ENCODE data around the gene B4GALT2.

Gene B4GALT2

DNA sequence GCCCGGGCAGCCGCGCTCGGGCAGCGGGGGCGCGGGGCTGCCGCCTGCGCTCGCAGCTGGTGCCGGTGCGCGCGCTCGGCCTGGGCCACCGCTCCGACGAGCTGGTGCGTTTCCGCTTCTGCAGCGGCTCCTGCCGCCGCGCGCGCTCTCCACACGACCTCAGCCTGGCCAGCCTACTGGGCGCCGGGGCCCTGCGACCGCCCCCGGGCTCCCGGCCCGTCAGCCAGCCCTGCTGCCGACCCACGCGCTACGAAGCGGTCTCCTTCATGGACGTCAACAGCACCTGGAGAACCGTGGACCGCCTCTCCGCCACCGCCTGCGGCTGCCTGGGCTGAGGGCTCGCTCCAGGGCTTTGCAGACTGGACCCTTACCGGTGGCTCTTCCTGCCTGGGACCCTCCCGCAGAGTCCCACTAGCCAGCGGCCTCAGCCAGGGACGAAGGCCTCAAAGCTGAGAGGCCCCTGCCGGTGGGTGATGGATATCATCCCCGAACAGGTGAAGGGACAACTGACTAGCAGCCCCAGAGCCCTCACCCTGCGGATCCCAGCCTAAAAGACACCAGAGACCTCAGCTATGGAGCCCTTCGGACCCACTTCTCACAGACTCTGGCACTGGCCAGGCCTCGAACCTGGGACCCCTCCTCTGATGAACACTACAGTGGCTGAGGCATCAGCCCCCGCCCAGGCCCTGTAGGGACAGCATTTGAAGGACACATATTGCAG, 42.4 kb upstream of the B4GALT2 start:
- Histone ChIP-seq H3K4me1 (ENCODE audit: control insufficient read depth, insufficient read depth, low read length) (peaks cover 3% of the 10 kb centered on the region), H3K36me3 (ENCODE audit: control insufficient read depth, insufficient read depth, low read length) (no peaks in the 10 kb centered on the region), H3K4me3 (ENCODE audit: low read length) (peak overlapping the region; percentile 44), H3K27ac (ENCODE audit: low read depth, low read length) (no peak overlapping the region), H3K9ac (ENCODE audit: low read length) (no peak overlapping the region), H3K27me3 (ENCODE audit: control insufficient read depth, insufficient read depth, low read length) (no peaks in the 10 kb centered on the region)

GRCh38 chr1:43937179-43937865, 41.7 kb upstream of the B4GALT2 start:
- Histone ChIP-seq H3K4me3 (ENCODE audit: low read length) (no peak overlapping the region), H3K4me1 (ENCODE audit: control insufficient read depth, insufficient read depth, low read length) (peaks cover 3% of the 10 kb centered on the region), H3K27me3 (ENCODE audit: control insufficient read depth, insufficient read depth, low read length) (no peaks in the 10 kb centered on the region), H3K36me3 (ENCODE audit: control insufficient read depth, insufficient read depth, low read length) (no peaks in the 10 kb centered on the region), H3K9ac (ENCODE audit: low read length) (no peak overlapping the region), H3K27ac (ENCODE audit: low read depth, low read length) (no peak overlapping the region)

DNA sequence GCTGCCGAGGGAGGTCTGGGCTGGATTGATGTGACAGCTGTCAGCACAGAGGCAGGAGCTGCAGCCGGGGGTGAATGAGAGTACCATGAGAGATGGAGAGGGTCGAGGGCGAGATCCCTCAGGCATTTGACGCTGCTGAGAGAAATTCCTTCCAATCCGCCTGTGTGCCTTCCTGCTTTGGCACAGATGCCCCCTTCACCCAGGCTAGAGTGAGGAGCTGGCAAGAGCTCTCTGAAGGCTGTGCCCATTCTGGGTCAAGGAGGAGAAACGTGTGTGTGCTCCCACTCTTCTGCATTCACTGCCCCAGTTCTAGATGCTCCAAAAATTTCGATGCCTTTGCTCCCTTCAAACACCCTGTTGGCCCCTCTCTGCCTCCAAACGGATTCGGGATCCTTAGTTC, 40.6 kb upstream of the B4GALT2 start:
- Histone ChIP-seq H3K4me3 (ENCODE audit: low read length) (no peak overlapping the region), H3K27me3 (ENCODE audit: control insufficient read depth, insufficient read depth, low read length) (no peaks in the 10 kb centered on the region), H3K27ac (ENCODE audit: low read depth, low read length) (no peak overlapping the region), H3K36me3 (ENCODE audit: control insufficient read depth, insufficient read depth, low read length) (peaks cover 4% of the 10 kb centered on the region), H3K9ac (ENCODE audit: low read length) (no peak overlapping the region), H3K4me1 (ENCODE audit: control insufficient read depth, insufficient read depth, low read length) (peaks cover 3% of the 10 kb centered on the region)

- Histone ChIP-seq H3K36me3 (ENCODE audit: control insufficient read depth, insufficient read depth, low read length) (peaks cover 4% of the 10 kb centered on the region), H3K27me3 (ENCODE audit: control insufficient read depth, insufficient read depth, low read length) (no peaks in the 10 kb centered on the region), H3K27ac (ENCODE audit: low read depth, low read length) (no peak overlapping the region), H3K4me3 (ENCODE audit: low read length) (no peak overlapping the region), H3K4me1 (ENCODE audit: control insufficient read depth, insufficient read depth, low read length) (peaks cover 3% of the 10 kb centered on the region), H3K9ac (ENCODE audit: low read length) (no peak overlapping the region)
Observed at GRCh38 chr1:43938892-43939587, 40.0 kb upstream of the B4GALT2 start.

DNA sequence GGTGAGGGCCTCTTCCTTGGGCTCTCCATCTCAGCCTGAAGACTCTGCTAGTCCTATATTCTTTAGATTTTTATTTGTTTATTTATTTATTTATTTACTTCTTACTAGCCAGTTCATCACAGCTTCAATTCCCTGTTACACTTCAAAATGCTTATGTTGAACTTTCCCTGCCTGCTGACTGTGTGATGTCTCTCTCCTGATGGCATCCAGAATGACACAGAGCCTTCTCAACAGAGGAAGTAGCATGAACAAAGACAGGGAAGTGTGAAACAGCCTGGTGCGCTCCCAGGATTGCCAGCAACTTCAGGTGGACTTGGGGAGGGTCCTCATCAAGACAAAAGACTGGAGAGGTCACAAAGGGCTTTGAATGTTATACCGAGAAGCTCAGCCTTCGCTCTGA, 36.6 kb upstream of the B4GALT2 start:
- peaks cover 4% of the 10 kb centered on the region for H3K36me3 ChIP-seq (ENCODE audit: control insufficient read depth, insufficient read depth, low read length)
- no peaks in the 10 kb centered on the region for H3K27me3 ChIP-seq (ENCODE audit: control insufficient read depth, insufficient read depth, low read length)
- no peak overlapping the region for H3K27ac ChIP-seq (ENCODE audit: low read depth, low read length)
- H3K4me1 ChIP-seq (ENCODE audit: control insufficient read depth, insufficient read depth, low read length): peaks cover 11% of the 10 kb centered on the region
- H3K4me3 ChIP-seq (ENCODE audit: low read length): no peak overlapping the region
- H3K9ac ChIP-seq (ENCODE audit: low read length): no peak overlapping the region

GRCh38 chr1:43944860-43945259, 34.1 kb upstream of the B4GALT2 start:
- H3K27ac ChIP-seq (ENCODE audit: low read depth, low read length): no peak overlapping the region
- H3K9ac ChIP-seq (ENCODE audit: low read length): no peak overlapping the region
- no peaks in the 10 kb centered on the region for H3K27me3 ChIP-seq (ENCODE audit: control insufficient read depth, insufficient read depth, low read length)
- H3K36me3 ChIP-seq (ENCODE audit: control insufficient read depth, insufficient read depth, low read length): peaks cover 5% of the 10 kb centered on the region
- H3K4me1 ChIP-seq (ENCODE audit: control insufficient read depth, insufficient read depth, low read length): peaks cover 23% of the 10 kb centered on the region
- H3K4me3 ChIP-seq (ENCODE audit: low read length): no peak overlapping the region

DNA sequence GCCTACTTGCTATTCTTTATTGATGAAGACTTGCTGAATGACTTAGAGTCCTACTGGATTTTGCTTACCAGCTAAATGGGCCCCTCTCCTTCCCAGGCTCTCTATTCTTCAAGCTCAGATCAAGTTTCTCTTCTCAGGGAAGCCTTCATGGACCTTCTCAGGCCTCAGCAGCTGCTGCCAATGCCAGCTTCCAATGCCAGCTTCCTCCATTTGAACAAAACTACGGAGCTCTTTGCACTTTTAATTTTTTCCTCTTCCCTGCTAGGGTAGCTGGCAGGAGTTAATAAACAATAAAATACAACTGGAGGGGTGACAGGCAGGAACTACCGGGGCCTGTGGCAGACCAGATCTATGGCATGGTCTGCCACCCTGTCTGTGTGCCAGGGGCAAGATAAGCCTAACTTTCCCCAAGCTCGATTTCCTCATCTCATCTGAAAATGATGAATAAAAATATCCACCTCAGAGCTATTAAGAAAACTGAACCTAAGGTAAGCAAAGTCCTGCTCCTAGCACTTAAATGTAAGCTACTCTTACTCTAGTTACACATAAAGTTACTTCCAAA, 33.3 kb upstream of the B4GALT2 start:
- peaks cover 11% of the 10 kb centered on the region for H3K36me3 ChIP-seq (ENCODE audit: control insufficient read depth, insufficient read depth, low read length)
- H3K4me1 ChIP-seq (ENCODE audit: control insufficient read depth, insufficient read depth, low read length): peaks cover 23% of the 10 kb centered on the region
- H3K4me3 ChIP-seq (ENCODE audit: low read length): peak overlapping the region; percentile 100
- peak overlapping the region; percentile 80 for H3K9ac ChIP-seq (ENCODE audit: low read length)
- H3K27ac ChIP-seq (ENCODE audit: low read depth, low read length): peak overlapping the region; percentile 99
- H3K27me3 ChIP-seq (ENCODE audit: control insufficient read depth, insufficient read depth, low read length): no peaks in the 10 kb centered on the region

GRCh38 chr1:43946236-43947060, 32.6 kb upstream of the B4GALT2 start, which contains the start of gene IPO13:
IPO13 (plus strand) TSS chr1:43946950; CDS start chr1:43947601, 651 bp downstream.
- H3K27ac ChIP-seq (ENCODE audit: low read depth, low read length): peak within 1 kb of the TSS; percentile 99

DNA sequence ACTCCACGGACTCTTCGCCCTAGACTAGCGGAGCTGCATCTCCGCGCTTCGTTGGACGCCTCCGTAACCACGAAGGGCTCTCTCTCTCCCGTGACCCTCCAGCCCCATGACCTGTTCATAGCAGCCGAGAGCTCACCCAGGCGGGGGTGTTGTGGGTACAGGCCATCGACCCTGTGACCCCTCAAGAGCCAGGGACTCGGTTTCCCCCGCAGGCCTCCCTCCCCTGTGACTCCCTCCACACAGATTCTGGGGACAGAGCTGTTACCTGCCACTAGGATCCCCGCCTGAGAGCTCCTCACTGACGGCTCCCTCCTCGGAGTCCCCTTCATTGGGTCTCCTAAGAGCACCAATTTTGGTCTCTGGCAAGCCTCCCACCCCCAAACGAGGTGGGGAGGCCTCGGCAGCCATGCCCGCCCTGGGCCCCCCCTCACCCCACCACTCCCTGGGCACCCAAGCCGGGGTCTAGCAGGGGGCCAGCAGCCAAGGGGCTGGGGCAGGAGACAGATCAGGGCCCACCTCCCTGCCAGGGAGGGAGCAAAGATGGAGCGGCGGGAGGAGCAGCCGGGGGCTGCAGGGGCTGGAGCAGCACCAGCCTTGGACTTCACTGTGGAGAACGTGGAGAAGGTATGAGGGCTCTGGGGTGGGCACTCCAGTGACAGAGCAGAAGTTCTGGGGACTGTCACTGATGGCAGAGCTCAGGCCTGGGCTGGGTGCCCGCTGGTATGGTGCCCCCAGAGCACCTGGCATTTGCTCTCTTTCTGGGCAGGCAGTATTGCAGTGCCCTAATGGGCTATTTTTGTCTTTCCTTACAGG, 31.7 kb upstream of the B4GALT2 start:
- H3K4me1 ChIP-seq (ENCODE audit: control insufficient read depth, insufficient read depth, low read length): peaks cover 23% of the 10 kb centered on the region
- peaks cover 11% of the 10 kb centered on the region for H3K36me3 ChIP-seq (ENCODE audit: control insufficient read depth, insufficient read depth, low read length)
- no peaks in the 10 kb centered on the region for H3K27me3 ChIP-seq (ENCODE audit: control insufficient read depth, insufficient read depth, low read length)
- H3K4me3 ChIP-seq (ENCODE audit: low read length): peak overlapping the region; percentile 100
- H3K9ac ChIP-seq (ENCODE audit: low read length): peak overlapping the region; percentile 94
- H3K27ac ChIP-seq (ENCODE audit: low read depth, low read length): peak overlapping the region; percentile 99

More at GRCh38 chr1:43946236-43947060, 32.6 kb upstream of the B4GALT2 start, which contains the start of gene IPO13:
- Histone ChIP-seq H3K4me3 (ENCODE audit: low read length) (peak within 1 kb of the TSS; percentile 100), H3K9ac (ENCODE audit: low read length) (peak within 1 kb of the TSS; percentile 94), H3K36me3 (ENCODE audit: control insufficient read depth, insufficient read depth, low read length) (peaks cover 11% of the 10 kb centered on the region), H3K27me3 (ENCODE audit: control insufficient read depth, insufficient read depth, low read length) (no peaks in the 10 kb centered on the region), H3K4me1 (ENCODE audit: control insufficient read depth, insufficient read depth, low read length) (peaks cover 23% of the 10 kb centered on the region)

DNA sequence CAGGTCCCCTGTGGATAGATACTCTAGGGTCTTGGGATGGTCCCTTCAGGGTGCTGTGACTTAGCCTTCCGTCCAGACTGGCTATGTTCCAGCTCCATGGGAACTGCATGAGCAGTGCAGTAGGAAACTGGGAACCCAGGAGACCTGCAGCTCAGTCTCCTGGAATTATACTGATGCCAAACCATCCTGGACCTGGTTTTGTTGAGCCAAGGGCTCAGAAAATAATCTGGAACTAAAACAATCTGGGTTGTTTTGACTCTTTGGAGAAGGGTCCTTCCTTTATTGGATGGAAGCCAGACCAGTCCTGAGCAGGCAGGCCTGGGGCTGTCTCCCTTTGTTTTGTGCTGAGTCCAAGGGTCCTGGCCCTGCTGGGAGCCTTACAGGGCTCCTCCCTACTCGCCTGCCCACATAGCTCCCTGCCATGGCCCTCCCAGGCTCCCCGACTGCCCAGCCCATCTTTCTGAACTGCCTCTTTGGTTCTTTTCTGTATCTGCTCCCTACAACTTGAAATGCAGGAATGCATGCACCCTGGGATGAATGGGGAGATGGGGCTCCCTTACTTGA, 31.1 kb upstream of the B4GALT2 start:
- Histone ChIP-seq H3K9ac (ENCODE audit: low read length) (peak overlapping the region; percentile 49), H3K36me3 (ENCODE audit: control insufficient read depth, insufficient read depth, low read length) (peaks cover 7% of the 10 kb centered on the region), H3K27ac (ENCODE audit: low read depth, low read length) (peak overlapping the region; percentile 37), H3K4me3 (ENCODE audit: low read length) (peak overlapping the region; percentile 100), H3K27me3 (ENCODE audit: control insufficient read depth, insufficient read depth, low read length) (no peaks in the 10 kb centered on the region), H3K4me1 (ENCODE audit: control insufficient read depth, insufficient read depth, low read length) (peaks cover 23% of the 10 kb centered on the region)

- Histone ChIP-seq H3K4me3 (ENCODE audit: low read length) (no peak overlapping the region), H3K27ac (ENCODE audit: low read depth, low read length) (no peak overlapping the region), H3K27me3 (ENCODE audit: control insufficient read depth, insufficient read depth, low read length) (no peaks in the 10 kb centered on the region), H3K4me1 (ENCODE audit: control insufficient read depth, insufficient read depth, low read length) (peaks cover 23% of the 10 kb centered on the region), H3K36me3 (ENCODE audit: control insufficient read depth, insufficient read depth, low read length) (peaks cover 7% of the 10 kb centered on the region), H3K9ac (ENCODE audit: low read length) (no peak overlapping the region)
Observed at GRCh38 chr1:43949678-43950077, 29.3 kb upstream of the B4GALT2 start.

All from rectal smooth muscle tissue (tissue), 1 donor.